ENCODE measurements around the gene DIPK1A. TPM values are rescaled to one million over a fixed set of nuclear protein-coding genes. Genes with fewer than 3 reads are reported as not detected.

The DIPK1A gene
- total RNA-seq, 2 experiments from 2014 or later = 10.2 to 11.9 TPM

GRCh38 chr1:92862605-92863004, 98.7 kb downstream of the DIPK1A start:
- CTCF ChIA-PET = interaction anchor here (0.9 to 3.0 kb wide), 2 partner anchors 84 to 131 kb away, joined by 3 to 13 read pairs; no protein-coding TSS in a partner anchor
- POLR2A ChIA-PET = no interaction called here

DNA sequence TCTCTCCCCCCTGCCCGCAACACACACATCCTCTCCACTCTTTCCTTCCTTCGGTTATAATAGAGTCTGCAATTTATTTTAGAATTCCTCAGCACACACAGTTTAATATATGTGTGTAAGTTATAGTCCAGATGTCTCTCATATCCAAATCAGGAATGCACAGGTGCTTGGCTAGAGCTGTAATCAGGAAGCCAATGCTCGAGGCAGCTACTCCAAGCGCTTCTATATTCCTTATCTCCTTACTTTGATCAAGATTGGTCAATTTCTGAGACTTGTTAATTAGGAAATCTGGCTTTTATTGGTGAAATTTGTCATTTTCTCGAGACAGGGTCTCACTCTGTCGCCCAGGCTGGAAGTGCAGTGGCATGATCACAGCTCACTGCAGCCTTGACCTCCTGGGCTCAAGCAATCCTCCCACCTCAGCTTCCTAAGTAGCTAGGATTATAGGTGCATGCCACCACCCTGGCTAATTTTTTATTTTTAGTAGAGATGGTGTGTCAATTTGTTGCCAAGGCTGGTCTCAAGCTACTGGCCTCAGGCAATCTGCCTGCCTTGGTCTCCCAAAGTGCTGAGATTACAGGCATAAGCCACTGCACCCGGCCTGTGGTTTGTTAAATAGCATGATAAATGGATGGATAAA, 101.7 kb downstream of the DIPK1A start:
- ChIA-PET CTCF (interaction anchor here (0.6 to 4.0 kb wide), 13 partner anchors 19 to 258 kb away, joined by 3 to 45 read pairs (median 3); partner anchors contain the start of gene DIPK1A), POLR2A (no interaction called here)

- POLR2A ChIA-PET = interaction anchor here (1.2 kb wide), 1 partner anchor 103 kb away, joined by 3 read pairs; the partner anchor contains the start of gene DIPK1A
- CTCF ChIA-PET = interaction anchor here (0.6 to 4.0 kb wide), 16 partner anchors 20 to 237 kb away, joined by 3 to 45 read pairs (median 3); partner anchors contain the start of gene DIPK1A
Observed at GRCh38 chr1:92858564-92859399, 102.5 kb downstream of the DIPK1A start.

DNA sequence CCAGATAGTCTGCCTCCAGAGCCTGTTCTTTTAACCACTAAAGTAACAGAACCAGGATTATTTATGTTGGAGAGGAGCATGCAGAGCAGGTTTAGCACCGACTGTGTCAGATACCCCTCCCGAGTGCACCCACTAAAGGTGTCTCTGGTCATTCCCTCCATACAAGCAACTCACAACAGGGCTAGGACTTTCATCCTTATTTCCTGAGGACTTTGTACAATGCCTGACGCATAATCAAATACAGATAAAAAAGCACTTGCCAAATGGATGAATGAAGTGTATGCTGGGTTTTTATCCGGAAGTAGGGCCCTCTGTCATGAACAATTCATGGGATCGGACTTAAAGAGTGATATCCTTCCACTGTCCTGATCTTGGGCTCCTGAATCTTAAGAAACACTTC, 103.4 kb downstream of the DIPK1A start:
- CTCF ChIA-PET = interaction anchor here (0.7 to 4.0 kb wide), 7 partner anchors 100 to 147 kb away, joined by 3 to 45 read pairs (median 4); partner anchors contain the start of gene DIPK1A
- POLR2A ChIA-PET = interaction anchor here (0.7 to 1.2 kb wide), 2 partner anchors 104 to 349 kb away, joined by 3 read pairs; partner anchors contain the start of gene DIPK1A

- ChIA-PET CTCF (interaction anchor here (2.1 to 2.2 kb wide), 2 partner anchors 23 to 105 kb away, joined by 5 to 6 read pairs; partner anchors contain the start of gene RPL5), POLR2A (no interaction called here)
Observed at GRCh38 chr1:92855236-92855635, 106.0 kb downstream of the DIPK1A start.

DNA sequence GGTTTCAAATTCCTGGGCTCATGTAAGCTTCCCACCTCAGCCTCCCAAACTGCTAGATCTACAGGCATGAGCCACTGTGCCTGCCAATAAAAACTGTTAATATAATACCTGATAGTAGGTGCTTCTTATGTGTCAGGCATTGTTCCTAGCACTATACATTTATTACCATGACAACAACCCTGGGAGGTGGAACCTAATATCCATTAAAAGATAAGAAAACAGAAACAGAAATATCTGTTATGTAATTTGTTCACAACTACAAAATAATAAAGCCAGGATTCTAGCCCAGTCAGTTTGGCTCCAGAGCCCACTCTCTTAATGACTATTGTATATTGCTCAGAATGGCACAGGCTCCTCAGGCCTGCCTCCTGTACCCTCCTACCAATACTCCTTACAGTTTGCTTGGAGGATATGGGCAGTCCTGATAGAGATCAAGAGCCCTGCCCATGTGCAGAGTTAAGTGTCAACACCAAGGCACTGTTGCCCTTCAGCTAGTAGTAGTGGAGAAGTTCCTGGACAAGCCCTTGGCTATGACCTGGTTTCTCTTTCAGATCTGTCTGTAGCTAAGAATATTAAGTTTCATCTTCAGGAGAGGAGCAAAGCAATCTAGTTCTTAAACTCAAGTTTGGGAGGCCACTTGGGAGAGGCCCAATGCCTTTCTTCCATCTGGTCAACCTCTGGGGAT, 107.0 kb downstream of the DIPK1A start:
- POLR2A ChIA-PET = no interaction called here
- CTCF ChIA-PET = interaction anchor here (0.8 to 2.2 kb wide), 3 partner anchors 22 to 140 kb away, joined by 3 to 6 read pairs (median 5); partner anchors contain the start of gene RPL5

DNA sequence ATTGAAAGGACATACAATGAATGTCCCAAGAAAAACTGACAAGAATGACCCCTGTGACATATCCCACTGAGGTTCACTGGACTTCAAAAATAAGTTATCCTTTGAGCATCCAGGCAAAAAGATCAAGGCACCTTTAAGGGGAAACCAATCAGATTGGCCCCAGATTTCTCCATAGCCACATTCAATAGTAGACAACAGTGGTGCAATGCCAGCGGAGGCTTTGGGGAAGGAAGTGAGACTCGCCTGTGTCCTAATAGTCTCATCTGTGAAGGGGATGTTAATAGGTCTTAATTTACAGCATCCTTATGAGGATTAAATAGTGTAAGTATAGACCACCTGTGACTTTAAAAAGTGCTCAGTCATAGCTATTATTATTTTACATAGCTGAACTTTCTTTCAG, 108.0 kb downstream of the DIPK1A start:
- CTCF ChIA-PET = interaction anchor here (0.8 to 2.1 kb wide), 4 partner anchors 24 to 141 kb away, joined by 3 to 6 read pairs (median 3); no protein-coding TSS in a partner anchor
- POLR2A ChIA-PET = no interaction called here

DNA sequence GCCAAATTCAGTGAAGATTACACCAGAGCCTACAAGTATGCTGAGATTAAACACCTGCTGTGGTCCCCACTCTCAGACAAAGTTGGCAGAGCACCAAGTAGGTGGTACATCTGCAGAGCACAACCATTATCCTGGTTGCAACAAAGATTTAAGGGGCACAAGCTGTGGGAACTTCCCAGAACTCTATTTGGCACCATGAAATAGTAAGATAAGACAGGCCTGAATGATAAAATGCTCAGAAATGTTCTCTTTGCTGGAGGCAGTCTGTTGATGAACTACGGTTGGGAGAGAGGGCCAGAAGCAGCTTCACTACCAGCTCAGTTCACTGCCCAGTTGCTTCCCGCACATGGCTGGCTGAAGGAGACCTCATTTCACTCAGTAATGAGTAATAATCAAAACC, 109.5 kb downstream of the DIPK1A start:
- ChIA-PET CTCF (no interaction called here), POLR2A (no interaction called here)

DNA sequence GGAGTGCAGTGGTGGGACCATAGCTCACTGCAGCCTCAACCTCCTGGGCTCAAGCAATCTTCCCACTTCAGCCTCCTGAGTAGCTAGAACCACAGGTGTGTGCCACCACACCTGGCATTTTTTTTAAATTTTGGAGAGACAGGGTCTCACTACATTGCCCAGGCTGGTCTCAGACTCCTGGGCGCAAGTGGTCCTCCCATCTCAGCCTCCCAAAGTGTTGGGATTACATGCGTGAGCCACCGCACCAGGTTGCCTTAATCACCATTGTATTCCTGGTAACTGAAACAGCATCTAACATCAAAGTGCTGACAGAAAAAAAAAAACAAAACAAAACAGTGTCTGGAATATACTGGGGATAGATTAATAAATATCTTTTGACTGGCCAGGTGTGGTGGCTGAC, 111.2 kb downstream of the DIPK1A start:
- ChIA-PET CTCF (no interaction called here), POLR2A (no interaction called here)

- CTCF ChIA-PET = no interaction called here
Observed at GRCh38 chr1:92848201-92848600, 113.1 kb downstream of the DIPK1A start.

GRCh38 chr1:92845908-92846307, 115.4 kb downstream of the DIPK1A start:
- ChIA-PET CTCF (interaction anchor here (0.7 to 1.0 kb wide), 2 partner anchors 13 to 35 kb away, joined by 3 to 4 read pairs; no protein-coding TSS in a partner anchor), POLR2A (interaction anchor here (1.1 kb wide), 1 partner anchor 97 kb away, joined by 12 read pairs; no protein-coding TSS in a partner anchor)

More at GRCh38 chr1:92848201-92848600, 113.1 kb downstream of the DIPK1A start:
- POLR2A ChIA-PET = no interaction called here

DNA sequence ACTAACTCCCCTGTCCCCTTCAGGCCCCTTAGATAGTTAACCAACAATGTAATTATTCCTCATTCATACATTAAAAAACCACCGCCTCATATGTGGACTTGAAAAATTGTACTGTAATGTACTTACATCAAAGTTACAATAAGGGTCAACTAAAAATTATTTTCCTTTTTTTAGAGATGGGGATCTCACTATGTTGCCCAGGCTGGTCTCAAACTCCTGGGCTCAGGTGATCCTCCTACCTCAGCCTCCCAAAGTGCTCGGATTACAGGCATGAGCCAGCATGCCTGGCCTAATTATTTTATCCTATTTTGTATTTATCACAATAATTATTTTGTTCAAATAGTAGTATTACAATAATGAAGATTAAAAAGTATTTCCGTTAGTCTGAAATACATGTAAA, 116.8 kb downstream of the DIPK1A start:
- ChIA-PET POLR2A (interaction anchor here (0.7 kb wide), 1 partner anchor 9 kb away, joined by 8 read pairs; no protein-coding TSS in a partner anchor), CTCF (no interaction called here)

DNA sequence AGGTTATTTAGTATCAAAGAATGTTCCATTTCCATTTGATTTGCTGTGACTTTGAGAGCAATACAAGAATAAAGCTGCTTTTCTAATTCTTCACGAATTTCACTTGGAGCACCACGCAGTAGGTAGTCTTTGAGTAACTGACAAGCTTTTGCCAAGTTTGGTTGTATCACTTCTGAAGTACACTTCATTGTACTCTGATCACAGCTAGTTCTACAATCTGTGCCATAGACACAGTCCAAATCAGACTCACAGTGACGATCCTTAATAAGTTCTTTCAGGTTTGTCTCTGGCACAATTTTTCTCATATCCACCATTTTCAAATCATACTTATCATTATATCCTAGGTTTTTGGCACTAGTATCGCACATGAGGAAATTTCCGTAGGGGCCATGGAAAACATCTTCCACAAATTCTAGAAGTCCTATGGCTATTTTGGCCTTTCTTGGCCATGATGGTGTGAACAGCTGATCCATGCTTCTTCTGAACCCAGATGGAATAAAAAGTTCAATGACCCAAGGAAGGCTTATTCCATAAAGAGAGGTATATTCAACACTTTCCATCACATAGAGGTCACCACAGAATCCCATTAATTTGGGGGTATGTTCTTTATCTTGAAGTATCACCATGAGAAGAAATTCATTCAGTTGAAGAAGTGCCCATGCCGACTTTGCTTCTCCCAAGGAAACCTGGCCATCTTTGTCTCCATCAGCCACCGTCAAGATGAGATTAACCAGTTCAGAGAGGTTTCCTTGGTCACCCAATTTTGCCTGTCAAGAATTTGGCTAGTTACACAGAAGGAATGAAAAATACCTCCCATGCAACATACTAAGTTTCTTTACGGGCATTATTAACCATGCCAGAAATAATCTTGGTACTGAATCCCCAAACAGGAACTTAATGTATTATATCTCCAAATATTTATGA, 117.6 kb downstream of the DIPK1A start:
- ChIA-PET CTCF (interaction anchor here (0.6 to 1.5 kb wide), 2 partner anchors 12 to 37 kb away, joined by 3 to 4 read pairs; partner anchors contain the start of gene RPL5), POLR2A (no interaction called here)

GRCh38 chr1:92843046-92843423, 118.2 kb downstream of the DIPK1A start:
- POLR2A ChIA-PET = no interaction called here
- CTCF ChIA-PET = interaction anchor here (1.5 kb wide), 1 partner anchor 11 kb away, joined by 4 read pairs; the partner anchor contains the start of gene RPL5

- ChIA-PET POLR2A (no interaction called here), CTCF (interaction anchor here (1.5 kb wide), 1 partner anchor 11 kb away, joined by 4 read pairs; the partner anchor contains the start of gene RPL5)
Observed at GRCh38 chr1:92842082-92843045, 118.9 kb downstream of the DIPK1A start.

GRCh38 chr1:92840600-92840999, 120.7 kb downstream of the DIPK1A start:
- ChIA-PET CTCF (interaction anchor here (0.6 to 0.9 kb wide), 3 partner anchors 9 to 238 kb away, joined by 3 to 4 read pairs (median 3); partner anchors contain the start of genes DIPK1A and RPL5), POLR2A (interaction anchor here (1.3 to 1.4 kb wide), 2 partner anchors 9 to 121 kb away, joined by 3 to 7 read pairs; no protein-coding TSS in a partner anchor)

GRCh38 chr1:92839442-92839841, 121.8 kb downstream of the DIPK1A start:
- CTCF ChIA-PET = interaction anchor here (0.7 to 1.1 kb wide), 3 partner anchors 27 to 121 kb away, joined by 3 to 4 read pairs (median 3); partner anchors contain the start of gene DIPK1A
- POLR2A ChIA-PET = interaction anchor here (0.5 to 1.4 kb wide), 3 partner anchors 17 to 300 kb away, joined by 3 to 7 read pairs (median 3); no protein-coding TSS in a partner anchor

Data from activated CD8-positive, alpha-beta memory T cell treated with anti-CD3 and anti-CD28 coated beads for 36 hours (primary cell).